H1 (cell line): ENCODE results near the gene ZC3H18. TPM values are rescaled to one million over a fixed set of nuclear protein-coding genes. Genes with fewer than 3 reads are reported as not detected.
A peak's percentile ranks its signal among the peaks of the same experiment; 100 is the strongest.

Experiments used
- CTCF ChIA-PET: fragments of 300-600 bp; sonication (Branson Sonifier 250); formaldehyde crosslinking; loops from one replicate; lab custom pipeline; 2021; ENCODE audit not compliant: partially characterized antibody; lab: Charles Lee
- POLR2A ChIA-PET: fragments of 300-600 bp; sonication (Branson Sonifier 250); formaldehyde crosslinking; loops from one replicate; lab custom pipeline; 2021; ENCODE audit warnings: inconsistent platforms; ENCODE audit not compliant: partially characterized antibody; lab: Charles Lee
- DNase-seq, 2 experiments: peaks; one replicate each; pipeline versions ENCODE4 v3.0.0 to v3.0.0-alpha.2; 2010 to 2022; ENCODE audit warnings: low spot score in 2 of 2, low read depth in 1 of 2, mixed read lengths in 1 of 2
- FAIRE-seq: peaks from 2 replicates; lab custom pipeline; 2011; peaks lifted over from hg19 to GRCh38; lab: Jason Lieb, UNC
- H2AFZ ChIP-seq: 2 replicates; pipeline ENCODE4 v1.8.1; 2012; ENCODE audit warnings: low read length, inconsistent platforms
- H2AK5ac ChIP-seq: 2 replicates; pipeline ENCODE4 v1.6.1; 2013; ENCODE audit warnings: low read depth, low read length
- H2BK120ac ChIP-seq: replicated peaks from 2 replicates; pipeline ENCODE3; 2013; ENCODE audit warnings: low read depth, low read length, inconsistent platforms
- H2BK12ac ChIP-seq: 2 replicates; pipeline ENCODE4 v1.6.1; 2013; ENCODE audit warnings: low read depth, low read length
- H2BK15ac ChIP-seq: 2 replicates; pipeline ENCODE4 v1.6.1; 2013; ENCODE audit warnings: low read length
- H2BK20ac ChIP-seq: 2 replicates; pipeline ENCODE4 v1.6.1; 2013; ENCODE audit warnings: low read length
- H2BK5ac ChIP-seq: 2 replicates; pipeline ENCODE4 v1.6.1; 2013; ENCODE audit warnings: low read depth, low read length
- H3K14ac ChIP-seq: 2 replicates; pipeline ENCODE4 v1.6.1; 2013; ENCODE audit warnings: inconsistent platforms; ENCODE audit not compliant: insufficient read length
- H3K18ac ChIP-seq: 2 replicates; pipeline ENCODE4 v1.6.1; 2013; ENCODE audit warnings: low read length; ENCODE audit errors: extremely low read depth
- H3K23ac ChIP-seq: 2 replicates; pipeline ENCODE4 v1.6.1; 2013; ENCODE audit warnings: inconsistent platforms; ENCODE audit not compliant: insufficient read length
- H3K23me2 ChIP-seq: 2 replicates; pipeline ENCODE4 v1.6.1; 2013; ENCODE audit warnings: low read depth, low read length
- H3K27ac ChIP-seq: 2 replicates; pipeline ENCODE4 v1.6.1; 2011; ENCODE audit warnings: low read depth, low read length, inconsistent platforms
- H3K27me3 ChIP-seq, 4 experiments: replicated peaks in 1 of 4; 1 replicate in 1 of 4; 2 replicates in 3 of 4; pipeline versions ENCODE4 v1.6.1 to v1.8.1; 2011 to 2013; ENCODE audit warnings: low read length in 3 of 4, mild to moderate bottlenecking in 3 of 4, inconsistent platforms in 2 of 4, mixed read lengths in 2 of 4, moderate library complexity in 1 of 4; ENCODE audit not compliant: control insufficient read depth in 3 of 4, insufficient read depth in 3 of 4; ENCODE audit errors: extremely low read depth in 1 of 4
- H3K36me3 ChIP-seq, 4 experiments: 2 replicates each; pipeline versions ENCODE4 v1.6.1 to v1.8.1; 2011 to 2013; ENCODE audit warnings: mild to moderate bottlenecking in 4 of 4, low read length in 3 of 4, moderate library complexity in 2 of 4, control low read depth in 1 of 4, inconsistent platforms in 1 of 4; ENCODE audit not compliant: insufficient read depth in 4 of 4, control insufficient read depth in 2 of 4
- H3K4ac ChIP-seq: replicated peaks from 2 replicates; pipeline ENCODE3; 2013; ENCODE audit warnings: low read length, low read depth, mixed read lengths, inconsistent platforms; ENCODE audit not compliant: insufficient read length
- H3K4me1 ChIP-seq, 4 experiments: replicated peaks in 1 of 4; 1 replicate in 1 of 4; 2 replicates in 3 of 4; pipeline versions ENCODE4 v1.6.1 to v1.8.1; 2011 to 2013; ENCODE audit warnings: low read length in 3 of 4, inconsistent platforms in 2 of 4, mixed read lengths in 1 of 4; ENCODE audit not compliant: insufficient read depth in 4 of 4, control insufficient read depth in 3 of 4
- H3K4me2 ChIP-seq, 2 experiments: 2 replicates each; pipeline versions ENCODE4 v1.6.1 to v1.8.1; 2011 to 2013; ENCODE audit warnings: low read depth in 2 of 2, low read length in 2 of 2, control low read depth in 1 of 2, inconsistent platforms in 1 of 2, mild to moderate bottlenecking in 1 of 2; ENCODE audit not compliant: insufficient read depth in 1 of 2
- H3K4me3 ChIP-seq, 4 experiments: fragments of 200-600, 300-600 bp in 1 of 4; sonication (generic), shearing (Covaris generic), sonication (Bioruptor Twin) in 1 of 4; 2 replicates each; pipeline versions ENCODE4 v1.5.1 to v1.8.1; 2011 to 2016; ENCODE audit warnings: low read length in 4 of 4, low read depth in 3 of 4, control low read depth in 2 of 4, inconsistent platforms in 2 of 4, mild to moderate bottlenecking in 2 of 4, mixed read lengths in 1 of 4, moderate library complexity in 1 of 4; ENCODE audit not compliant: insufficient read depth in 2 of 4; ENCODE audit errors: extremely low read depth in 1 of 4
- H3K56ac ChIP-seq: replicated peaks from 2 replicates; pipeline ENCODE3; 2013; ENCODE audit warnings: low read depth, mild to moderate bottlenecking, mixed read lengths, low read length, inconsistent platforms; ENCODE audit not compliant: insufficient read length
- H3K79me1 ChIP-seq: 2 replicates; pipeline ENCODE4 v1.6.1; 2013; ENCODE audit warnings: low read depth, low read length, control low read depth
- H3K79me2 ChIP-seq, 2 experiments: 2 replicates each; pipeline versions ENCODE4 v1.6.1 to v1.8.1; 2012 to 2013; ENCODE audit warnings: low read length in 2 of 2, mild to moderate bottlenecking in 2 of 2, inconsistent platforms in 1 of 2; ENCODE audit not compliant: insufficient read depth in 2 of 2, control insufficient read depth in 1 of 2
- H3K9ac ChIP-seq, 4 experiments: replicated peaks in 1 of 4; 1 replicate in 1 of 4; 2 replicates in 3 of 4; pipeline versions ENCODE4 v1.6.1 to v1.8.1; 2011 to 2013; ENCODE audit warnings: low read depth in 3 of 4, low read length in 3 of 4, control low read depth in 2 of 4, mild to moderate bottlenecking in 2 of 4, moderate library complexity in 2 of 4, inconsistent platforms in 1 of 4; ENCODE audit errors: extremely low read depth in 1 of 4
- H3K9me3 ChIP-seq, 2 experiments: 2 replicates each; pipeline versions ENCODE4 v1.6.1 to v1.8.1; 2012 to 2013; ENCODE audit warnings: mild to moderate bottlenecking in 2 of 2, moderate library complexity in 2 of 2, control low read depth in 1 of 2, inconsistent platforms in 1 of 2, low read depth in 1 of 2, low read length in 1 of 2, mixed read lengths in 1 of 2; ENCODE audit not compliant: insufficient read depth in 2 of 2
- H4K20me1 ChIP-seq, 2 experiments: replicated peaks in 1 of 2; 2 replicates each; pipeline versions ENCODE3 to v1.8.1; 2011 to 2013; ENCODE audit warnings: inconsistent platforms in 2 of 2, low read length in 2 of 2, mild to moderate bottlenecking in 1 of 2; ENCODE audit not compliant: insufficient read depth in 2 of 2, control insufficient read depth in 1 of 2
- H4K5ac ChIP-seq: 2 replicates; pipeline ENCODE4 v1.6.1; 2013; ENCODE audit warnings: low read length, low read depth, mixed read lengths, inconsistent platforms; ENCODE audit not compliant: insufficient read length
- H4K8ac ChIP-seq: 2 replicates; pipeline ENCODE4 v1.8.0; 2013; ENCODE audit warnings: mild to moderate bottlenecking, moderate library complexity, low read length, inconsistent platforms; ENCODE audit not compliant: insufficient read depth; ENCODE audit errors: extremely low read depth
- H4K91ac ChIP-seq: replicated peaks from 2 replicates; pipeline ENCODE3; 2013; ENCODE audit warnings: low read length, mixed read lengths, inconsistent platforms; ENCODE audit not compliant: insufficient read length
- ASH2L ChIP-seq: fragments of 200-600, 300-600 bp; sonication (generic); IDR thresholded peaks from one replicate; pipeline ENCODE4 v1.7.1; 2017; ENCODE audit warnings: low read length
- ATF3 ChIP-seq: IDR thresholded peaks from 2 replicates; pipeline ENCODE4 v1.6.1; 2011; ENCODE audit warnings: low read depth, mild to moderate bottlenecking, low read length; ENCODE audit not compliant: insufficient read depth
- BCL11A ChIP-seq, 2 experiments: IDR thresholded peaks; one replicate each; pipeline ENCODE4 v1.6.1; 2011; ENCODE audit warnings: low read depth in 2 of 2, low read length in 2 of 2, mild to moderate bottlenecking in 2 of 2
- CHD2 ChIP-seq: IDR thresholded peaks from 2 replicates; pipeline ENCODE4 v1.6.1; 2012; ENCODE audit warnings: low read length, improper control_type of control experiment
- CREB1 ChIP-seq: IDR thresholded peaks from 2 replicates; pipeline ENCODE4 v1.6.1; 2012; ENCODE audit warnings: inconsistent platforms
- FOSL1 ChIP-seq: IDR thresholded peaks from 2 replicates; pipeline ENCODE4 v1.6.1; 2011; ENCODE audit warnings: mild to moderate bottlenecking, low read depth, low read length, moderate library complexity; ENCODE audit not compliant: insufficient read depth
- NANOG ChIP-seq: IDR thresholded peaks from 2 replicates; pipeline ENCODE4 v1.6.1; 2011; ENCODE audit warnings: low read length, low read depth, mild to moderate bottlenecking, inconsistent platforms; ENCODE audit not compliant: insufficient read depth, poor library complexity, severe bottlenecking
- SP1 ChIP-seq: IDR thresholded peaks from 2 replicates; pipeline ENCODE4 v1.6.1; 2011; ENCODE audit warnings: low read depth, low read length
- TBP ChIP-seq: IDR thresholded peaks from 2 replicates; pipeline ENCODE4 v1.6.1; 2011; ENCODE audit warnings: low read depth, low read length, improper control_type of control experiment
- USF2 ChIP-seq: IDR thresholded peaks from 2 replicates; pipeline ENCODE4 v1.6.1; 2011; ENCODE audit warnings: low read length, improper control_type of control experiment
- WGBS, 2 experiments: shearing (Covaris generic) in 1 of 2; methylation state at CpG; one replicate each; pipeline versions ENCODE4 v1.1.6 to v1.1.7; 2013 to 2015; ENCODE audit warnings: low lambda C conversion rate in 2 of 2, mixed read lengths in 2 of 2, inconsistent platforms in 1 of 2, low coverage in 1 of 2, missing lambda C conversion rate in 1 of 2; ENCODE audit not compliant: insufficient replicate concordance in 2 of 2, insufficient coverage in 1 of 2, insufficient read length in 1 of 2; ENCODE audit errors: extremely low coverage in 1 of 2, missing lambda C conversion rate in 1 of 2; 5-methylcytosine and 5-hydroxymethylcytosine counted together
- polyA plus RNA-seq, 7 experiments: library from polyadenylated mRNA; depleted of rRNA in 3 of 7; stranded (reverse) in 5 of 7; unstranded in 2 of 7; fragments of >200 nt in 5 of 7; fragments of 200-250 nt in 2 of 7; gene quantifications; 1 replicate in 5 of 7; 2 replicates in 1 of 7; 4 replicates in 1 of 7; pipeline versions ENCODE4 v1.2.1 to v1.2.3, GENCODE V29; 2011 to 2013; ENCODE audit warnings: missing spikeins in 2 of 7, mixed read lengths in 2 of 7
- total RNA-seq: library from RNA; stranded (reverse); fragmentation: NEBNext Ultra II Directional; extraction: Animal tissue kit (Norgen Biotek cat#: 25700); gene quantifications from 2 replicates; pipeline ENCODE4 v1.2.1, GENCODE V29; 2021
- TF ChIP-seq, protein P1 (sequence below): IDR thresholded peaks from 2 replicates; pipeline ENCODE4 v1.6.1; 2012; ENCODE audit warnings: low read length, inconsistent platforms

The ZC3H18 gene
- total and polyA plus RNA-seq, 2 of the 8 experiments (the other 6 are each of a cell fraction or from before 2014, with no cell fraction given), result 12.1 to 73.2 TPM

DNA sequence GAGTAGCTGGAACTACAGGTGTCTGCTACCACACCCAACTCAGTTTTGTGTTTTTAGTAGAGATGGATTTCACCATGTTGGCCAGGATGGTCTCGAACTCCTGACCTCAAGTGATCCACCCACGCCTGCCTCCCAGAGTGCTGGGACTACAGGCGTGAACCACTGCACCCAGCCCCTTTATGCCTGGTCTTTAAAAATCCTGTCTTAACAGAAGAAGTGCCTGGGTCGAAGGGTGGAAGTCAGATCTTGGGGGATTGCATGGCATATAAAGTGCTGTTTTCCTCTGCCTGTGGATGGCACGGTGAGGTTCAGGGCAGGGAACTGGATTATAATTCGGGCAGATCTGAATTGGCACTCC, 30.3 kb downstream of the ZC3H18 start:
- no peak overlapping the region; a peak in 1 of 4 replicates for H3K4me2 ChIP-seq
- no peak overlapping the region for H3K9ac ChIP-seq
- H2BK120ac ChIP-seq, result no peak overlapping the region
- no peak overlapping the region for H2BK15ac ChIP-seq
- no peak for FAIRE-seq
- no peak overlapping the region for H4K8ac ChIP-seq
- no peak overlapping the region for H4K91ac ChIP-seq
- H4K20me1 ChIP-seq, result peaks cover 6 to 18% of the 10 kb centered on the region in 2 experiments
- no peak overlapping the region for H3K27ac ChIP-seq
- peaks cover 0 to 3% (median 0%) of the 10 kb centered on the region in 4 experiments; a peak in 3 of 7 replicates for H3K4me1 ChIP-seq
- H3K36me3 ChIP-seq, result peaks cover 17 to 43% (median 34%) of the 10 kb centered on the region in 4 experiments
- H3K23ac ChIP-seq, result no peak overlapping the region
- no peak overlapping the region for H3K4ac ChIP-seq
- 90% methylated on average over 6 of the region's 6 CpGs; no CpG with 5 or more reads in 1 of the 2 experiments for WGBS, 2 experiments
- no peak overlapping the region for H3K4me3 ChIP-seq
- peaks cover 0 to 5% of the 10 kb centered on the region in 2 experiments; a peak in 1 of 4 replicates for H3K79me2 ChIP-seq
- no peak overlapping the region for H2AFZ ChIP-seq
- H3K56ac ChIP-seq, result peak overlapping the region; percentile 4
- H2BK12ac ChIP-seq, result no peak overlapping the region
- ChIA-PET CTCF (interaction anchor here (0.8 to 3.3 kb wide), 7 partner anchors 9 to 33 kb away, joined by 3 to 17 read pairs (median 4); no protein-coding TSS in a partner anchor), POLR2A (interaction anchor here (0.8 to 1.5 kb wide), 4 partner anchors 9 to 41 kb away, joined by 3 to 5 read pairs (median 4); partner anchors contain the start of gene IL17C)
- no peak for DNase-seq
- no peaks in the 10 kb centered on the region for H3K27me3 ChIP-seq
- H3K79me1 ChIP-seq, result peaks cover 3% of the 10 kb centered on the region
- no peak overlapping the region for H2BK20ac ChIP-seq
- no peak overlapping the region for H2BK5ac ChIP-seq
- H4K5ac ChIP-seq, result no peak overlapping the region
- no peaks in the 10 kb centered on the region for H3K23me2 ChIP-seq
- no peak overlapping the region for H3K14ac ChIP-seq
- no peaks in the 10 kb centered on the region for H3K9me3 ChIP-seq
- no peak overlapping the region for H3K18ac ChIP-seq
- H2AK5ac ChIP-seq, result no peak overlapping the region
- TF ChIP-seq NANOG (no peak), CREB1 (no peak), TBP (no peak), FOSL1 (no peak), BCL11A (IDR thresholded peaks at IDR 0.05; ENCODE audit: low read depth in 2 of 2, low read length in 2 of 2) (no peak), CHD2 (no peak), ATF3 (no peak), ASH2L (no peak), USF2 (no peak), SP1 (no peak)
- TF ChIP-seq, protein P1, sequence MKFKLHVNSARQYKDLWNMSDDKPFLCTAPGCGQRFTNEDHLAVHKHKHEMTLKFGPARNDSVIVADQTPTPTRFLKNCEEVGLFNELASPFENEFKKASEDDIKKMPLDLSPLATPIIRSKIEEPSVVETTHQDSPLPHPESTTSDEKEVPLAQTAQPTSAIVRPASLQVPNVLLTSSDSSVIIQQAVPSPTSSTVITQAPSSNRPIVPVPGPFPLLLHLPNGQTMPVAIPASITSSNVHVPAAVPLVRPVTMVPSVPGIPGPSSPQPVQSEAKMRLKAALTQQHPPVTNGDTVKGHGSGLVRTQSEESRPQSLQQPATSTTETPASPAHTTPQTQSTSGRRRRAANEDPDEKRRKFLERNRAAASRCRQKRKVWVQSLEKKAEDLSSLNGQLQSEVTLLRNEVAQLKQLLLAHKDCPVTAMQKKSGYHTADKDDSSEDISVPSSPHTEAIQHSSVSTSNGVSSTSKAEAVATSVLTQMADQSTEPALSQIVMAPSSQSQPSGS, result no peak
